Inflammatory macrophage treated with lipopolysaccharide for 4 hours (primary cell): ENCODE data around the gene IQCN.

Experiments used
- DNase-seq: peaks from one replicate; pipeline ENCODE4 v3.0.0-alpha.2; 2020

IQCN gene, protein sequence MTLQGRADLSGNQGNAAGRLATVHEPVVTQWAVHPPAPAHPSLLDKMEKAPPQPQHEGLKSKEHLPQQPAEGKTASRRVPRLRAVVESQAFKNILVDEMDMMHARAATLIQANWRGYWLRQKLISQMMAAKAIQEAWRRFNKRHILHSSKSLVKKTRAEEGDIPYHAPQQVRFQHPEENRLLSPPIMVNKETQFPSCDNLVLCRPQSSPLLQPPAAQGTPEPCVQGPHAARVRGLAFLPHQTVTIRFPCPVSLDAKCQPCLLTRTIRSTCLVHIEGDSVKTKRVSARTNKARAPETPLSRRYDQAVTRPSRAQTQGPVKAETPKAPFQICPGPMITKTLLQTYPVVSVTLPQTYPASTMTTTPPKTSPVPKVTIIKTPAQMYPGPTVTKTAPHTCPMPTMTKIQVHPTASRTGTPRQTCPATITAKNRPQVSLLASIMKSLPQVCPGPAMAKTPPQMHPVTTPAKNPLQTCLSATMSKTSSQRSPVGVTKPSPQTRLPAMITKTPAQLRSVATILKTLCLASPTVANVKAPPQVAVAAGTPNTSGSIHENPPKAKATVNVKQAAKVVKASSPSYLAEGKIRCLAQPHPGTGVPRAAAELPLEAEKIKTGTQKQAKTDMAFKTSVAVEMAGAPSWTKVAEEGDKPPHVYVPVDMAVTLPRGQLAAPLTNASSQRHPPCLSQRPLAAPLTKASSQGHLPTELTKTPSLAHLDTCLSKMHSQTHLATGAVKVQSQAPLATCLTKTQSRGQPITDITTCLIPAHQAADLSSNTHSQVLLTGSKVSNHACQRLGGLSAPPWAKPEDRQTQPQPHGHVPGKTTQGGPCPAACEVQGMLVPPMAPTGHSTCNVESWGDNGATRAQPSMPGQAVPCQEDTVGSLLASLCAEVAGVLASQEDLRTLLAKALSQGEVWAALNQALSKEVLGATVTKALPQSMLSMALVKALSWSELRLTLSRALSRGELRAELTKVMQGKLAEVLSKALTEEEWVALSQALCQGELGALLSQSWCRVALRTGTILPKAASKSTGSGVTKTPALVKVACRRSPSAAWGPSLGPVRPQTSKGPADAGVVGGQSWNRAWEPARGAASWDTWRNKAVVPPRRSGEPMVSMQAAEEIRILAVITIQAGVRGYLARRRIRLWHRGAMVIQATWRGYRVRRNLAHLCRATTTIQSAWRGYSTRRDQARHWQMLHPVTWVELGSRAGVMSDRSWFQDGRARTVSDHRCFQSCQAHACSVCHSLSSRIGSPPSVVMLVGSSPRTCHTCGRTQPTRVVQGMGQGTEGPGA (N-terminal part only)

DNA sequence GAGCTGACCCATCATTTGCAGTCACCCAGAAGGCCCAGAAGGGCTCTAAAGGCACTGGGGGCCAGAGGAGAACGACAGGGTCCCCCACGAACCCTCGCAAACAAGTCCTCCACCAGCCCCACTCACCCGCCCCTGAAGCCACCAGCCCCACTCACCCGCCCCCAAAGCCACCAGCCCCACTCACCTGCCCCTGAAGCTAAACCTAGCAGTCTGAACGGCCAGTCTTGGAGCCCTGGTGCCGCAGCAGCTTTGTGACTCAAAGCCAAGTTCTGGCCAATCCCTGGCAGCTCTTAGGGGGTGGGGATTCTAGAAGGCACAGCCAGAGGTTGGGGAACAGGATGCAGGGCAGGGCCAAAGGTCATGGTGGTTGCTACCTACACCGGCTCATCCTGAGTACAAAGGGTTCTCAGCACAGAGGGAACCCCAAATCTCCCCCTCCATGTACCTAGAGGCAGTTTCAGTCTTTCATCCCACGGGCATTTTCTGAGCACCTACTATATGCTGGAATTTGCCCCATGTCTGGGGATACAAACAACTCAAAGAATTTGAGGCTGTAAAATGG is at the start of gene IQCN:
TSS of gene IQCN (minus strand) at position 234 of the 562 bp plus-strand sequence. CDS start 4,974 bp downstream, outside the sequence.
- DNase-seq, result no peak

DNA sequence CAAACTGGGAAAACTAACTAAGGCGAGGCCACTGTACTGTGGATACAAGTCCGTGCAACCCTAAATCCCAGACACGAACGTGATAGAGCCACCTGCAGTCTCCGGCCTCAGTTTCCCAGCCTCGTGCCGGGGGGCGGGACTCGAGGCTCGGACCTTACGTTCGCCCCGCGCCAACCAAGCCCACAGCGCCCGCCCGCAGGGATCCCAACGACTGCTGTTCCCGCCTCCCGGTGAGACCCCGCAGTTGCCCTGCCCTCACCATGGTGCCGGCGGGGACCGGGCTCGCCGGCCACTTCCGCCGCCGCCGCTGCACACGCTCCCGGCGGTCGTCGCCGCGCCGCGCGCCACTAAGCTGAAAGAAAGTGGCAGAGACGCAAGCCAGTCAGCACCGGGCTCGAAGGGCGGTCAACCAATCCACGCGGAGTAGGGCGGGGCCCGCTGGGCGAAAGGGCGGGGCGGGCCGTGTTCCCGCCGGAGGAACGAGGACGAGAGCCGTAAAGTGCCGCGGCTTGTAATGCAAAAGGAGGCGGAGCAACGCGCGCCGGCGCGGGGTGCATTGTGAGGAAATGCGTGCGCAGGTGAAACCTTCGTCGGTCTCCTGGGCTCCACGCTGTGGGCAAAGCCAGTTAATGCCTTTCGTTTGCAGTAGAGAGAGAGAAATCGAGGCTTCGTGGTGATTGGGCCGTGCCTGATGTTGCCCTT is 48.7 kb upstream of the IQCN start, which contains the start of gene LSM4:
TSS of gene LSM4 (minus strand) at position 318 of the 702 bp plus-strand sequence. CDS start at position 262, 56 bp downstream.
- peak; percentile 98 for DNase-seq

GRCh38 chr19:18322318-18322758 is 48.1 kb upstream of the IQCN start:
- DNase-seq, result peak; percentile 66

- peak; percentile 34 for DNase-seq
These were observed 47.5 kb upstream of the IQCN start for GRCh38 chr19:18321734-18322102.

- peak; percentile 59 for DNase-seq
These were observed 46.8 kb upstream of the IQCN start for GRCh38 chr19:18320865-18321733.

DNA sequence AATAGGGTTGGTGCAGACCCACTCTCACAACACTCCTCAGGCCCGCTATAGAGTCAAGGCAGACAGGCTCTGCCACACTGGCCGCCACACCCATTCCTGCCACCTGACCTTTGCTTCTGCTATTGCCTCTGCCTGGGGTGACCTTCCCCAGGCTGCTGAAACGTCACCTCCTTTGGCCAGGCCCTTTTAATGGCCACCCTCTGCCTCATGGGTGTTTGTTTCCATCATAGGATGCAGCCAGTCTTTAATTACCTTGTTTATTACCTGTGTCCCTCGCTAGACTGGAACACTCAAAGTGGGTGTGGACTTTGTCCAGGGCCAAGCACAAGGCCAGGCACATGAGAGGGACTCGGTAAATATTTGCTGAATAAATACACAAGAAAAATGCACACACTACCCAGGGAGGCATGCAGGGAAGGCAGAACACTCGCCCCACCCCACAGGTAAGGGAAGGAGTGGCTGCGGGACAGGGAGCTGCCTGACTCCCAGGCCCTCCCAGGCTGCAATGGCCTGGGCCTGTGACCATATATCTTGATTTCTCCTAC is 45.4 kb upstream of the IQCN start:
- DNase-seq, result peak; percentile 64

DNA sequence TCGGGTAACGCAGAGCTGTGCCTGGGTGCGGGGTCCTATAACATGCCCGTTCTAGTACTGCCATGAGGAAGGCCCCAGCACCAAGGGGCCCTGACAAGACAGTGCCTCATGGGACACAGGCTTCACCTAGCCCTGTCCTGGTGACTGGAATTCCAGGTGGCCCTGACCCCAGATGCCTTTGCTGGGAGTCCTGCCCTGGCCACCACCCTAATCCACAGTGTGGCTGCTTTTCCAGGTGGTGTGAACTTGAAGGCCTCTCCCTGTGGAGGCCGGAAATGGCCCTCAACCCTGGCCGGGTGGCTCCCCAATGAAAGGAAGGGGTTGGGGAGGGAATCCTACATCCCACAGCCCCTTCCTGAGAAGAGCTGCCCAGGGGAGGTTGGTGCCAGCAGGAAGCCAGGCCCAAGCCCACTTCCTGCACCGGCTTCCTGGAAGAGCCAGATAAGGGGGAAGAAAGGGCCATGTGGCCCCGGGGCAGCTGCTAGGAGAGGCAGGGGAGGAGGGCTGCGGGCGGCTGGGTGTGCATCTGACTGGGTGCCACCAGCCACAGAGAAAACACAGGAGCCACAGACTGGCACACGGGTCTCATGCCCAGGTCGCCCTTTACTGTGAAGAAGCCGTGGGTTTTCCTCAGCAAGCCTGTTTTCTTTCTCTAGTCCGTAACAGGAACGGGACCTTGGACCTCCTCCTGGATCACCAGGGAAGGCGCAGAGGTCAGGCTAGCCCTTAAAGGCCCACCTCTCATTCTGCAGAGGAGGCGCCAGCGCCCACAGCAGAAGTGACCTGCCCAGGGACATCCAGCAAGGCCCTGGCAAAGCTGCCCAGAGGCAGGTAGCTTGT is 43.9 kb upstream of the IQCN start:
- peak; percentile 22 for DNase-seq

- DNase-seq, result no peak
These were observed 39.1 kb upstream of the IQCN start for GRCh38 chr19:18313398-18313797.

GRCh38 chr19:18312092-18312534 is 37.9 kb upstream of the IQCN start:
- DNase-seq, result no peak

GRCh38 chr19:18311502-18312091 is 37.3 kb upstream of the IQCN start:
- DNase-seq, result no peak

DNA sequence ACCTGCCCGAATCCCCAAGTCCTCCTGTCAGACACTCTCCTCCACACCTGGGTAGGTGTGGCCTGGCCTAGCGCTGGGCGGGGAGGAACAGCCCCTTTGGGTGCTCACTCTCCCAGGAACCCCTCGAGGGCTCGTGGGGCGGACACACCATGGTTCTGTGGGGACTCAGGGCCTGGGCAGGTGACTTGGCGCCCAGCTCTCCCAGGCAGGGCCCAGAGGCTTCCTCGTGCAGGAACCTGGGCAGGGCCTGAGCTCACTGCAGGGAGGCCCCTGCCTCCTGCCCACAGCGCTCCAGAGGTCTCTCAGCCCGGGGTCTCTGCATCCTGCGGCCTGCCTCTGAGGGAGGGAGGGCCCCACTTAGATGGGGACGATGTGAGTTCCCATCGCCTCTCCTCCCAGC is 36.7 kb upstream of the IQCN start:
- DNase-seq, result no peak

DNA sequence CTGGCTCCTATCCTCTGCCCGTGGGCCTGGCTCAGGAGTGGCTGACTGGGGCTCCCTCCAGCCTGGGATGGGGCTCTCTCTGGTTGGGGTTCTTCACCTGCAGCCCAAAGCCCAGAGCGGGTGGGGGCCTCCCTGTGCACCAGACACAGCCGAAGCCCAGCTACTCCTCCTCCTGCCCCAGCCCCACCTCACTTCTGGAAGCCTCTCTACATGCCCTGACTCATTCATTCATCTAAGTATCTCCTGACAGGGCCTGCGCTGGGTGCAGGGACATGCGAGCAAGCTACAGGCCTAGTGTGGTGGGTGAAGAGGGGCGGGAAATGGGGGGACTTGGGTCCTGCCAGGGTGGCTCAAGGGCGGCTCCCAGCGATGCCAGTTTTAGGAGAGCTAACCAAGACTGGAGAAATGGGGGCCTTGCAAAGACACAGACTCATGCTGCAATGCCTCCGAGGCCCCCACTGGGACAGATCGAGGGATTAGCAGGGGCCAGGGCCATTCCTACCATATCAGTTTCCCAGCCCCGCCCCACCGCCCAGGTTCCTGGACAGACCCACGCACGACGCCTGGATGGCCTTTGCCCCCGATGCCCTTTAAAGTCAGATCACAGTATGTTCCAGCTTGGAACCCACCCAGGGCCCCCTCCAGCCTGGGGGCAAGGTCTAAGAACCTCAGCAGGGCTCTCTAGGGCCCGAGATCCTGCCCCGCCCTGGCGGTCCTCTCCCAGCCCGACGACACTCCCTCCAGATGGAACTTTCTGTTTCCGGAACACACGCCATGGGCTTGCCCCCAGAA is 36.1 kb upstream of the IQCN start:
- DNase-seq, result no peak

DNA sequence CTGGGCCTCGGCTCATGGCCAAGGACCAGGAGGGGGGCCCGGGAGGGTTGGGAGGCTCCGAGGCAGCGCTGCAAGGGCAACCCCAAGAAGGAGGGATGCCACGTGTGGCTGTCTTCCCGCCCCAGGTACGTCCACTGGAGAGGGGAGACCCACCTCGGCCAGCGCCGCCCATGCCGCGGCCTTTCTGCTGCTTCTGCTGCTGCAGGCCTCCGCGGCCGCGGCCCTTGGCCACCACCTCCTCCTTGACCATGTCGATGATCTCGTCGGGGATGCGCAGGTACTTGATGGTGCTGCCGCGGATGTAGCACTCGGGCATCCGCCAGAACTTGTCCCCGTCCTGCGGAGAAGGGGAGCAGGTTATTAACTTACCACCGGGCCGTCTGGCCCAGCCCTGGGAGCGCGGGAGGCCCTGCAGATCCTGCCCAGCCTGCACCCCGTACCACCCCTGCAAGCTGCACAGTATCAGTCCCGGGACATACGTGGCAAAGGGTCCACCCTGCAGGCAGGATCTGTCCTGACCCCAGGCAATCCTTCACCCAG is 35.3 kb upstream of the IQCN start:
- no peak for DNase-seq

DNA sequence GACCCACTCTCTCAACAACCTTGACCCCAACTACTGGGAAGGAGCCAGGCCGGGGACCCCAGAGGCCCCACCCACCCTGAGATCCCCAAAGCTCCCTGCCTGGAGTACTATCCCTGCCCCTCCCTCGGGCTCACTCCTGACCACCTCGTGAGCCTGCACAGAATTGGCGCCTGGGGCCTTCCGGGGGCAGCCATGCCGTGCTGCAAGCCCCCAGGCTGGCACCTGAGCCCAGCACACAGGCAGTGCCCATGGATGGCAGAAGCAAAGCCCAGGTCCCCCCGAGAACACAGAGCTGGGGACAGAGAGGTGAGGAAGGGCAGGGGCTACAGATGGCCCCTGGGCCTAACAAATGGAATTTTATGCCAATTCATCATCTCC is 34.7 kb upstream of the IQCN start:
- no peak for DNase-seq

- no peak for DNase-seq
These were observed 34.0 kb upstream of the IQCN start for GRCh38 chr19:18308051-18308947.

- no peak for DNase-seq
These were observed 33.0 kb upstream of the IQCN start for GRCh38 chr19:18307271-18307681.

GRCh38 chr19:18306888-18307260 is 32.6 kb upstream of the IQCN start:
- DNase-seq, result no peak
